PC-9 (cell line): ENCODE results near the gene PEX26. TPM values are rescaled to one million over a fixed set of nuclear protein-coding genes. Genes with fewer than 3 reads are reported as not detected.

Experiments
- BruUV-seq: library from RNA; stranded (reverse); fragments of 400-500 nt; replicated peaks from 2 replicates; lab custom pipeline; 2021; lab: Mats Ljungman, UMichigan
- CTCF ChIA-PET: fragments of 300-600 bp; sonication (Branson Sonifier 250); formaldehyde crosslinking; loops from one replicate; lab custom pipeline; 2022; ENCODE audit warnings: antibody characterized with exemption; lab: Charles Lee
- POLR2A ChIA-PET: fragments of 300-600 bp; sonication (Branson Sonifier 250); formaldehyde crosslinking; loops from one replicate; lab custom pipeline; 2022; ENCODE audit warnings: antibody characterized with exemption; ENCODE audit not compliant: unreplicated experiment; lab: Charles Lee
- DNase-seq, 2 experiments: peaks; one replicate each; pipeline versions ENCODE4 v3.0.0 to v3.0.0-alpha.2; 2015 to 2022; ENCODE audit warnings: mixed read lengths in 1 of 2
- H2AFZ ChIP-seq: fragments of 200-600 bp; sonication (generic); 2 replicates; pipeline ENCODE4 v1.8.1; 2017; ENCODE audit warnings: antibody characterized with exemption
- H3F3A ChIP-seq: fragments of 200-600 bp; sonication (generic); 2 replicates; pipeline ENCODE4 v1.8.1; 2017; ENCODE audit warnings: antibody characterized with exemption, mild to moderate bottlenecking, low read depth; ENCODE audit not compliant: insufficient read depth
- H3K27ac ChIP-seq: fragments of 200-600 bp; sonication (generic); 2 replicates; pipeline ENCODE4 v1.6.1; 2016; ENCODE audit warnings: mixed run types
- H3K27me3 ChIP-seq: fragments of 200-600 bp; sonication (generic); 2 replicates; pipeline ENCODE4 v1.6.1; 2016; ENCODE audit warnings: low read depth, mixed run types; ENCODE audit not compliant: insufficient read depth
- H3K36me3 ChIP-seq: fragments of 200-600 bp; sonication (generic); 2 replicates; pipeline ENCODE4 v1.6.1; 2016; ENCODE audit warnings: low read depth, mixed run types
- H3K4me1 ChIP-seq: fragments of 200-600 bp; sonication (generic); replicated peaks from 2 replicates; pipeline ENCODE4 v1.6.1; 2016; ENCODE audit warnings: mixed run types; ENCODE audit not compliant: insufficient read depth
- H3K4me2 ChIP-seq: fragments of 200-600 bp; sonication (generic); 2 replicates; pipeline ENCODE4 v1.6.1; 2017; ENCODE audit warnings: mixed run types
- H3K4me3 ChIP-seq: fragments of 200-600 bp; sonication (generic); 2 replicates; pipeline ENCODE4 v1.6.1; 2016; ENCODE audit warnings: mixed run types
- H3K79me2 ChIP-seq: fragments of 200-600 bp; sonication (generic); 2 replicates; pipeline ENCODE4 v1.6.1; 2017; ENCODE audit warnings: low read depth, mixed run types
- H3K9me2 ChIP-seq: fragments of 200-600 bp; sonication (generic); 2 replicates; pipeline ENCODE4 v1.8.1; 2017; ENCODE audit warnings: mild to moderate bottlenecking; ENCODE audit not compliant: insufficient read depth
- H3K9me3 ChIP-seq: fragments of 200-600 bp; sonication (generic); 2 replicates; pipeline ENCODE4 v1.8.1; 2016; ENCODE audit warnings: low read depth; ENCODE audit not compliant: insufficient read depth
- H4K20me1 ChIP-seq: fragments of 200-600 bp; sonication (generic); 2 replicates; pipeline ENCODE4 v1.8.1; 2017; ENCODE audit not compliant: insufficient read depth
- EZH2 ChIP-seq: fragments of 200-600 bp; sonication (generic); IDR thresholded peaks from 2 replicates; pipeline ENCODE4 v1.8.0; 2017; ENCODE audit warnings: antibody characterized with exemption, low read depth
- intact Hi-C: fragments of 100-400 bp; cut with micrococcal nuclease; formaldehyde crosslinking; loops from one replicate; pipeline ENCODE4 v1.10.0; 2022; ENCODE audit not compliant: unreplicated experiment
- total RNA-seq: library from RNA; stranded (reverse); gene quantifications from 2 replicates; pipeline ENCODE4 v1.2.3, GENCODE V29; 2021
- TF ChIP-seq, protein P1 (sequence below): fragments of 200-600 bp; sonication (generic); conservative IDR thresholded peaks from 2 replicates; pipeline ENCODE4 v1.6.1; 2017; ENCODE audit warnings: mixed run types, antibody characterized with exemption, mild to moderate bottlenecking, moderate library complexity

The PEX26 gene
- total RNA-seq, 1 experiment from 2014 or later = 30.0 TPM

GRCh38 chr22:18055619-18056160, 22.1 kb upstream of the PEX26 start:
- intact Hi-C loops = no loop called here
- CTCF ChIA-PET = no interaction called here
- BruUV-seq = no TSS peak

DNA sequence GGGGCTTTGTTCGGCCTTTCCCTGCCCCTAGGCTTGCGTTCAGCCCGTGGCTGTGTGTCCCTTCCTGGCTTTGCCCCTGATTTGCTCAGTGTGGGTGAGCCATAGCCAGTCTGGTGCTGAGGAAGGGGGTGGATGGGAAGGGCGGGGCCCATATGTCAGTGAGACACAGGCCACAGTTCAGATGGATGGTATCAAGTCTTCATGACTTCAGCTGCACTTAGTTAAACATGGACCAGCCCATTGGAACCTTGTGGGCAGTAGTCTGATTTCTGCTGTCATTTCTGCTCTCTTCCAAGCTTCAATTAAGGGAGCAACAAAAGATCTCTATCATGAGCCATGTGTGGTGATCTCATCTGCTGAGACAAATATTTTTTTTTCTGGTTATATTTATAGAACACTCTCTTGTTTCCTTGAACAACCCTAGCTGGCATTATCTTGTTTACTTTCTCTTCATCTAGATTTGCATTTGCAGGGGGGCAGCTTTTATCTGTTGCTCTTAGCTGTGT, 21.6 kb upstream of the PEX26 start:
- POLR2A ChIA-PET = no interaction called here

More at GRCh38 chr22:18055619-18056160, 22.1 kb upstream of the PEX26 start:
- TF ChIP-seq, protein P1, sequence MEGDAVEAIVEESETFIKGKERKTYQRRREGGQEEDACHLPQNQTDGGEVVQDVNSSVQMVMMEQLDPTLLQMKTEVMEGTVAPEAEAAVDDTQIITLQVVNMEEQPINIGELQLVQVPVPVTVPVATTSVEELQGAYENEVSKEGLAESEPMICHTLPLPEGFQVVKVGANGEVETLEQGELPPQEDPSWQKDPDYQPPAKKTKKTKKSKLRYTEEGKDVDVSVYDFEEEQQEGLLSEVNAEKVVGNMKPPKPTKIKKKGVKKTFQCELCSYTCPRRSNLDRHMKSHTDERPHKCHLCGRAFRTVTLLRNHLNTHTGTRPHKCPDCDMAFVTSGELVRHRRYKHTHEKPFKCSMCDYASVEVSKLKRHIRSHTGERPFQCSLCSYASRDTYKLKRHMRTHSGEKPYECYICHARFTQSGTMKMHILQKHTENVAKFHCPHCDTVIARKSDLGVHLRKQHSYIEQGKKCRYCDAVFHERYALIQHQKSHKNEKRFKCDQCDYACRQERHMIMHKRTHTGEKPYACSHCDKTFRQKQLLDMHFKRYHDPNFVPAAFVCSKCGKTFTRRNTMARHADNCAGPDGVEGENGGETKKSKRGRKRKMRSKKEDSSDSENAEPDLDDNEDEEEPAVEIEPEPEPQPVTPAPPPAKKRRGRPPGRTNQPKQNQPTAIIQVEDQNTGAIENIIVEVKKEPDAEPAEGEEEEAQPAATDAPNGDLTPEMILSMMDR = no peak
- TF ChIP-seq EZH2 = no peak
- Histone ChIP-seq H4K20me1 (no peaks in the 10 kb centered on the region), H3K9me3 (no peaks in the 10 kb centered on the region), H3K79me2 (no peaks in the 10 kb centered on the region), H3K36me3 (no peaks in the 10 kb centered on the region), H3F3A (no peaks in the 10 kb centered on the region), H3K4me2 (no peak overlapping the region), H3K4me3 (no peak overlapping the region), H3K27ac (no peak overlapping the region), H2AFZ (no peak overlapping the region), H3K9me2 (no peaks in the 10 kb centered on the region), H3K27me3 (no peaks in the 10 kb centered on the region), H3K4me1 (peaks cover 11% of the 10 kb centered on the region)
- POLR2A ChIA-PET = no interaction called here
- DNase-seq = no peak

DNA sequence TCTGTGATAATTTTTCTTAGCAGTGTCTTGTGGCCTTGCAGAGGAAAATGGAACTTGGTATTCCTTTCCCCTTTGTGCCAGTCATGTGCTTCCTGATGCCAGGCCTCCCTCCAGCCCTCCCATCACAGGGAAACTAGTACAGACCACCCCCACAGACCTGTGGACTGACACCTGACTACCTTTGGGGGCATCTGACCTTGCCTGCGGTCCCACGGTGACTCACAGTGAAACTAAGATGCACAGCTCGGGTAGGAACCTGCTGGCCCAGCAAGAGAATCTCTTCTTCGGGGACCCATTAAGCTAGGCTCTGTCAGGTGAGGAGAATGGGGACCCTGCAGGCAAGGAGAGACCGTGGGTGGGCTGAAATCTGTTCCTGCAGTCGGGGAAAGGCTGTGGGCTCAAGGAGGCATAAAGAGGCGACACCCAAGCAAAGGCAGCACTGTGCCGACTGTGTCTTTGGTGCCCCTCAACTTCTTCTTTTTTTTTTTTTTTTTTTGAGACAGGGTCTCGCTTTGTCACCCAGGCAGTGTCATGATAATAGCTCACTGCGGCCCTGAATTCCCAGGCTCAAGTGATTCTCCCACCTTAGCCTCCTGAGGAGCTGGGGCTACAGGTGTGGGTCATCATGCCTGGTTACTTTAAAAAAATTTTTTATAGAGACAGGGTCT, 20.8 kb upstream of the PEX26 start:
- ChIA-PET POLR2A (no interaction called here), CTCF (no interaction called here)
- intact Hi-C loops = no loop called here
- BruUV-seq = no TSS peak
- Histone ChIP-seq H3K4me2 (no peak overlapping the region), H3K9me3 (no peaks in the 10 kb centered on the region), H3K4me1 (peaks cover 17% of the 10 kb centered on the region), H3K36me3 (no peaks in the 10 kb centered on the region), H3K9me2 (no peaks in the 10 kb centered on the region), H4K20me1 (no peaks in the 10 kb centered on the region), H3F3A (no peaks in the 10 kb centered on the region), H3K4me3 (no peak overlapping the region), H3K27ac (no peak overlapping the region), H3K27me3 (no peaks in the 10 kb centered on the region), H3K79me2 (no peaks in the 10 kb centered on the region), H2AFZ (no peak overlapping the region)
- no peak for TF ChIP-seq EZH2
- TF ChIP-seq, protein P1 = no peak
- DNase-seq = no peak

More for the DNA sequence above, 21.6 kb upstream of the PEX26 start:
- H2AFZ ChIP-seq = no peak overlapping the region
- no peak overlapping the region for H3K4me3 ChIP-seq
- no peaks in the 10 kb centered on the region for H4K20me1 ChIP-seq
- intact Hi-C loops = no loop called here
- H3K36me3 ChIP-seq = no peaks in the 10 kb centered on the region
- no peaks in the 10 kb centered on the region for H3K9me2 ChIP-seq
- DNase-seq = no peak
- no peaks in the 10 kb centered on the region for H3K9me3 ChIP-seq
- H3K27me3 ChIP-seq = no peaks in the 10 kb centered on the region
- BruUV-seq = no TSS peak
- no peak overlapping the region for H3K4me2 ChIP-seq
- TF ChIP-seq, protein P1 = no peak
- no peak for TF ChIP-seq EZH2
- H3F3A ChIP-seq = no peaks in the 10 kb centered on the region
- CTCF ChIA-PET = no interaction called here
- no peaks in the 10 kb centered on the region for H3K79me2 ChIP-seq
- no peak overlapping the region for H3K27ac ChIP-seq
- peaks cover 16% of the 10 kb centered on the region for H3K4me1 ChIP-seq
